HepG2 (cell line): ENCODE data around the gene GRAMD1A. TPM values are rescaled to one million over a fixed set of nuclear protein-coding genes. Genes with fewer than 3 reads are reported as not detected.

Source experiments
- ARID2 ChIP-seq: sonication (generic); formaldehyde crosslinking; IDR thresholded peaks from 2 replicates; pipeline ENCODE4 v1.8.1; 2022; ENCODE audit warnings: mild to moderate bottlenecking, missing genetic modification reagents, borderline replicate concordance
- BRD4 ChIP-seq: sonication (generic); formaldehyde crosslinking; IDR thresholded peaks from 2 replicates; pipeline ENCODE4 v1.4.0; 2020; ENCODE audit warnings: missing genetic modification reagents
- CEBPB ChIP-seq: IDR thresholded peaks from 2 replicates; pipeline ENCODE4 v1.6.1; 2011; ENCODE audit warnings: low read depth, low read length, improper control_type of control experiment, borderline replicate concordance
- FLYWCH1 ChIP-seq: sonication (generic); formaldehyde crosslinking; IDR thresholded peaks from 2 replicates; pipeline ENCODE4 v1.8.1; 2023; ENCODE audit warnings: mild to moderate bottlenecking, missing genetic modification reagents
- MBNL3 ChIP-seq: fragments of 250-450 bp; sonication (Bioruptor Pico); conservative IDR thresholded peaks from 2 replicates; pipeline ENCODE4 v1.8.0; 2022; ENCODE audit warnings: mild to moderate bottlenecking, inconsistent platforms
- MIXL1 ChIP-seq: IDR thresholded peaks from 2 replicates; pipeline ENCODE4 v1.6.1; 2016
- NR2F2 ChIP-seq: IDR thresholded peaks from 2 replicates; pipeline ENCODE4 v1.6.1; 2012; ENCODE audit warnings: low read depth, inconsistent platforms, borderline replicate concordance
- RNF2 ChIP-seq: fragments of 450-650 bp; conservative IDR thresholded peaks from 2 replicates; pipeline ENCODE4 v1.6.1; 2016; ENCODE audit warnings: low read depth
- SATB2 ChIP-seq: sonication (generic); formaldehyde crosslinking; IDR thresholded peaks from 2 replicates; pipeline ENCODE4 v1.5.0; 2020; ENCODE audit warnings: missing genetic modification reagents
- USF2 ChIP-seq, 2 experiments: sonication (generic) in 1 of 2; formaldehyde crosslinking in 1 of 2; IDR thresholded peaks; 2 replicates each; pipeline versions ENCODE4 v1.5.1 to v1.6.1; 2011 to 2020; ENCODE audit warnings: borderline replicate concordance in 1 of 2, low read depth in 1 of 2, low read length in 1 of 2, mild to moderate bottlenecking in 1 of 2, missing genetic modification reagents in 1 of 2, moderate library complexity in 1 of 2
- WIZ ChIP-seq: sonication (generic); formaldehyde crosslinking; IDR thresholded peaks from 2 replicates; pipeline ENCODE4 v1.5.1; 2020; ENCODE audit warnings: mild to moderate bottlenecking, missing genetic modification reagents
- ZBED4 ChIP-seq: sonication (generic); formaldehyde crosslinking; IDR thresholded peaks from 2 replicates; pipeline ENCODE4 v1.4.0; 2020; ENCODE audit warnings: missing genetic modification reagents, borderline replicate concordance
- ZNF503 ChIP-seq: sonication (generic); formaldehyde crosslinking; IDR thresholded peaks from 2 replicates; pipeline ENCODE4 v1.4.0; 2020; ENCODE audit warnings: missing genetic modification reagents
- ZNF839 ChIP-seq: sonication (generic); formaldehyde crosslinking; IDR thresholded peaks from 2 replicates; pipeline ENCODE4 v1.4.0; 2020; ENCODE audit warnings: missing genetic modification reagents, mild to moderate bottlenecking, borderline replicate concordance
- polyA plus RNA-seq, 8 experiments: library from polyadenylated mRNA; depleted of rRNA in 3 of 8; stranded (reverse) in 7 of 8; unstranded in 1 of 8; fragments of >200 nt; fragmentation: Illumina TruSeq in 4 of 8; extraction: Trizol in 4 of 8; gene quantifications; 2 replicates each; pipeline versions ENCODE4 v1.2.1 to v1.2.3, GENCODE V29; 2011 to 2016; ENCODE audit warnings: low read depth in 4 of 8, missing spikeins in 1 of 8, mixed read lengths in 1 of 8; ENCODE audit not compliant: insufficient read depth in 1 of 8
- total RNA-seq, 5 experiments: library from RNA; depleted of rRNA; stranded (reverse); fragments of >200 nt; fragmentation: Illumina TruSeq; extraction: Trizol; gene quantifications; 2 replicates each; pipeline ENCODE4 v1.2.3, GENCODE V29; 2016; ENCODE audit warnings: low read depth in 1 of 5
- TF ChIP-seq, protein P1 (sequence below): sonication (generic); formaldehyde crosslinking; IDR thresholded peaks from 2 replicates; pipeline ENCODE4 v1.5.0; 2020; ENCODE audit warnings: missing genetic modification reagents
- TF ChIP-seq, protein P2 (sequence below): sonication (generic); formaldehyde crosslinking; IDR thresholded peaks from 2 replicates; pipeline ENCODE4 v1.5.0; 2020; ENCODE audit warnings: mild to moderate bottlenecking, missing genetic modification reagents

GRAMD1A gene
- total and polyA plus RNA-seq, 2 of the 13 experiments (the other 11 are each of a cell fraction or from before 2014, with no cell fraction given), result 14.7 to 181 TPM

DNA sequence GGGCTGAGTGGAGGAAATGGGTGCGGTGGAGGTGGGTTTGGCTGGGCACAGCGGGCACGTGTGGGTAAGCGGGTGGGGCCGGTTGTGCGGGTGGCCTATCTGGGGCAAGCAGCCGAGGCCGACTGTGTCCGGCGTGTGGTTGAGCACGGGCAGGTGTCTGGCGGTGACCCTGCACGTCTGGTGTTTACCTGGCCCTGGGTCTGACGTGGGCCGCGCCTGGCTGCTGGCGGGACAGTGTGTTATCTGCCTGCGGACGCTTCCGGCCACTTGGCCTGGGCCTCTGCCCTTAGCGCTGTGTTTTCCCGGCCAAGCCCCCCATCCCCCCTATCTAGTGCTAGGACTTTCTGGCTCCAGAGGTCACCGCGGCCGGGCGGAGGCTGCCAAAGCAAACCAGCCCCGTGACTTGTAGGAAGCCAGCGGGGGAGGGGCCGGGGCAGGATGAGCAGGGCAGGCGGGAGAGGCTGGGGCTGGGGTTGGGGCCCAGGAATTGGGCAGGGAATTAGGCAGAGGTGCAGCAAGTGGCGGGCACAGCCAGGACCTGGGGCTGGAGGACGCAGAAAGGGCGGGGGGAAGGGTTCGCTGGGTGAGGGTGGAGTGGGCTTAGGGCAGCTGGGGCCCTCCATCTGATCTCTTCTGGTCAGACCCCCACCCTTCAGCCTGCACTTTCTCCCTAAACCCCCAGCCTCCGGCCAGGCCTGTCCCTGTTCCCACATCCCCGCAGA is 40.9 kb downstream of the GRAMD1A start (continued):
- TF ChIP-seq ZBED4 (CRISPR knock-in tag) (peak; percentile 71; the same call in 1 of the 2 replicates), ZNF839 (CRISPR knock-in tag) (no peak), ARID2 (peak; percentile 88), NR2F2 (peak; percentile 93), FLYWCH1 (CRISPR knock-in tag) (no peak), USF2 (IDR thresholded peaks at IDR 0.05; ENCODE audit: low read depth, low read length) (no peak), USF2 (CRISPR knock-in tag; IDR thresholded peaks at IDR 0.05; ENCODE audit: borderline replicate concordance) (peak; percentile 76; the same call in 1 of the 2 replicates), CEBPB (no peak), MBNL3 (no peak), WIZ (CRISPR knock-in tag) (0 out of 2 replicates have a peak, but pooled peaks have one; percentile 94), MIXL1 (CRISPR knock-in tag) (peak; percentile 48; the same call in 1 of the 2 replicates), ZNF503 (CRISPR knock-in tag) (0 out of 2 replicates have a peak, but pooled peaks have one; percentile 82), SATB2 (CRISPR knock-in tag) (no peak), RNF2 (no peak), BRD4 (peak; percentile 81)
- TF ChIP-seq, protein P1, sequence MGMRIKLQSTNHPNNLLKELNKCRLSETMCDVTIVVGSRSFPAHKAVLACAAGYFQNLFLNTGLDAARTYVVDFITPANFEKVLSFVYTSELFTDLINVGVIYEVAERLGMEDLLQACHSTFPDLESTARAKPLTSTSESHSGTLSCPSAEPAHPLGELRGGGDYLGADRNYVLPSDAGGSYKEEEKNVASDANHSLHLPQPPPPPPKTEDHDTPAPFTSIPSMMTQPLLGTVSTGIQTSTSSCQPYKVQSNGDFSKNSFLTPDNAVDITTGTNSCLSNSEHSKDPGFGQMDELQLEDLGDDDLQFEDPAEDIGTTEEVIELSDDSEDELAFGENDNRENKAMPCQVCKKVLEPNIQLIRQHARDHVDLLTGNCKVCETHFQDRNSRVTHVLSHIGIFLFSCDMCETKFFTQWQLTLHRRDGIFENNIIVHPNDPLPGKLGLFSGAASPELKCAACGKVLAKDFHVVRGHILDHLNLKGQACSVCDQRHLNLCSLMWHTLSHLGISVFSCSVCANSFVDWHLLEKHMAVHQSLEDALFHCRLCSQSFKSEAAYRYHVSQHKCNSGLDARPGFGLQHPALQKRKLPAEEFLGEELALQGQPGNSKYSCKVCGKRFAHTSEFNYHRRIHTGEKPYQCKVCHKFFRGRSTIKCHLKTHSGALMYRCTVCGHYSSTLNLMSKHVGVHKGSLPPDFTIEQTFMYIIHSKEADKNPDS (CRISPR knock-in tag), result peak; percentile 60; the same call in 1 of the 2 replicates
- TF ChIP-seq, protein P2, sequence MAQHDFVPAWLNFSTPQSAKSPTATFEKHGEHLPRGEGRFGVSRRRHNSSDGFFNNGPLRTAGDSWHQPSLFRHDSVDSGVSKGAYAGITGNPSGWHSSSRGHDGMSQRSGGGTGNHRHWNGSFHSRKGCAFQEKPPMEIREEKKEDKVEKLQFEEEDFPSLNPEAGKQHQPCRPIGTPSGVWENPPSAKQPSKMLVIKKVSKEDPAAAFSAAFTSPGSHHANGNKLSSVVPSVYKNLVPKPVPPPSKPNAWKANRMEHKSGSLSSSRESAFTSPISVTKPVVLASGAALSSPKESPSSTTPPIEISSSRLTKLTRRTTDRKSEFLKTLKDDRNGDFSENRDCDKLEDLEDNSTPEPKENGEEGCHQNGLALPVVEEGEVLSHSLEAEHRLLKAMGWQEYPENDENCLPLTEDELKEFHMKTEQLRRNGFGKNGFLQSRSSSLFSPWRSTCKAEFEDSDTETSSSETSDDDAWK (CRISPR knock-in tag), result no peak
